GM19468 (cell line): ENCODE data around the gene NBPF11.
A peak's percentile ranks its signal among the peaks of the same experiment; 100 is the strongest.
"Not testable (repeated sequence)": the region's sequence is repeated elsewhere in the genome, so short reads cannot be mapped to it uniquely, and the experiment has no call there.

Source experiments
- ATAC-seq: cut with Tn5 transposase; IDR thresholded peaks from one replicate; pipeline ENCODE4 v1.9.1; 2021; ENCODE audit warnings: mild to moderate bottlenecking, moderate library complexity, moderate number of reproducible peaks; ENCODE audit not compliant: unreplicated experiment; ENCODE audit errors: extremely low read depth

The NBPF11 gene, protein sequence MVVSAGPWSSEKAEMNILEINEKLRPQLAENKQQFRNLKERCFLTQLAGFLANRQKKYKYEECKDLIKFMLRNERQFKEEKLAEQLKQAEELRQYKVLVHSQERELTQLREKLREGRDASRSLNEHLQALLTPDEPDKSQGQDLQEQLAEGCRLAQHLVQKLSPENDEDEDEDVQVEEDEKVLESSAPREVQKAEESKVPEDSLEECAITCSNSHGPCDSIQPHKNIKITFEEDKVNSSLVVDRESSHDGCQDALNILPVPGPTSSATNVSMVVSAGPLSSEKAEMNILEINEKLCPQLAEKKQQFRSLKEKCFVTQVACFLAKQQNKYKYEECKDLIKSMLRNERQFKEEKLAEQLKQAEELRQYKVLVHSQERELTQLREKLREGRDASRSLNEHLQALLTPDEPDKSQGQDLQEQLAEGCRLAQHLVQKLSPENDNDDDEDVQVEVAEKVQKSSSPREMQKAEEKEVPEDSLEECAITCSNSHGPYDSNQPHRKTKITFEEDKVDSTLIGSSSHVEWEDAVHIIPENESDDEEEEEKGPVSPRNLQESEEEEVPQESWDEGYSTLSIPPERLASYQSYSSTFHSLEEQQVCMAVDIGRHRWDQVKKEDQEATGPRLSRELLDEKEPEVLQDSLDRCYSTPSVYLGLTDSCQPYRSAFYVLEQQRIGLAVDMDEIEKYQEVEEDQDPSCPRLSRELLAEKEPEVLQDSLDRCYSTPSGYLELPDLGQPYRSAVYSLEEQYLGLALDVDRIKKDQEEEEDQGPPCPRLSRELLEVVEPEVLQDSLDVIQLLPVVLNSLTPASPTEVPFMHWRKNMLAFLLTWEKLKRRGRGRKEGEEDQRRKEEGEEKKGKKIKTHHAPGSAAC

DNA sequence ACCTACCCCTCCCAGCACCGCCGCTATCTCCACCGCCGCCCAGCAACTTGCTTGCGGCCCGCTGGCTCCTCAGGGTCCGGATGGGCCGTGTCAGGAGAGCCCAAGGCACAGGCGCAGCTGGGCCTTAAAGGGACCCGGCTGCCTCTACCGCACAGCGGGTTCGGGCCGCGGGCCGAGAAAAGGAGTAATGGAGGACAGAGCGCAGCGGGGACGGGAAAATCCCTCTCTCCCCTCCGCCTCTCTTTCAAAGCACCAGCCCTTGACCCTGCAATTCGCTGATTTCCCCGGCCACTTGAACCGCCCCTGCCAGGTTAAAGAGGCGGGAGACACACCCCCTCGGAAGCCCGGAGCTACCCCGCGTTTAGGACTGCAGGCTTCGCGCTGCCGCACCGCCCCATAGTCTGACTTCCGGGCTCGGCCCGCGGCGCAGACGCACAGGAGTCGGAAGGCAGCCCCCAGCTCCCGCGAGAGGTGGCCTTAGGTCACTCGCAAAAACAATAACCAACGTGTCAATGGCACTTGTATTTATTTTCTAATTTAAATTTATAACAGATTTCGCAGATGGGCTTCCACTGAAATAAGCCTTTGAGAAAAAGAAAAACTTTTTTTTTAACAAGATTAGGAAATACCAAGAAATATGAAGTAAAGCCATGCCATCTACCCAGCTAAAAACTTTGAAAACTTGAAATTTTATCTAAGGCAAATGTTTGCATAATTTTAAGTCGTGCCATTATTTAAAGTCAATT lies at the start of gene NBPF11:
TSS of gene NBPF11 (minus strand) at position 371 of the 746 bp plus-strand sequence. CDS start 25,278 bp downstream, outside the sequence.
- peak; percentile 72 for ATAC-seq

DNA sequence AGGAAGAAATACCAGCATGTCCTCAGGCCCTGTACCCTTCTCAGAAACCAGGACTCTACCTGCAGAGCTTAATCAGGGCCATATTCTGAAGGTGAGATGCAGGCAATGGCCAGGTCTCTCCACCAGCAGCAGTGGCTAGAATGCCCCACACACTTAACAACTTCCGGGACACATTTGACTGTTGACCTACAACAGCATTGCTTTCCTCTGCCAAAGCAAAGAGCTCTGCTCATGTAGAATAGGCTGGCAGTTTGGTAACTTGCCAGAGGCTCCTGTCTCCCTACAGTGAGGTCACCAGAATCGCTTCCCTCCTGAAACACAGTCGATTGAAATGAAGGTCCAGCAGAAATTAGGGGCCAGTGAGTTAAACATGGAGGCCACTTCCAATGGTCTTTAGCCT lies 45.3 kb upstream of the NBPF11 start:
- not testable (repeated sequence) for ATAC-seq

DNA sequence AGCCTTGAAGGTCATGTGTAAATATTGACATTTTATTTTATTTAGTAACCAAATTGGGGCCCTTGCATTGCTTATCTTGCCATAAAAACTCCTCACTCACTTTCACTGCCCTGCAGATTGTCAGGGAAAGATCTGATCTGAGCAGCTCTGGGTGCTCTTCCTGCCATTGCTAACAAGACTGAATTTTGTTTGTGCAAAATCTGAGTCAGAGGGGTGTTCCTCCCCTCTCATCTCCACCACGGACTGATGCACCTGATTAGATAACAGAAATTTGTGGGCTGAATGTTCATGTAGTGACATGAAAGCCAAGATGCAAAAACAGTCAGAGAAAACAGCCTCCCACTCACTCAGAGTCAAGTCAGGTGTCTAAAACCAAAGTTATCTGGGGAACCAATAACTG lies 44.9 kb upstream of the NBPF11 start:
- not testable (repeated sequence) for ATAC-seq

DNA sequence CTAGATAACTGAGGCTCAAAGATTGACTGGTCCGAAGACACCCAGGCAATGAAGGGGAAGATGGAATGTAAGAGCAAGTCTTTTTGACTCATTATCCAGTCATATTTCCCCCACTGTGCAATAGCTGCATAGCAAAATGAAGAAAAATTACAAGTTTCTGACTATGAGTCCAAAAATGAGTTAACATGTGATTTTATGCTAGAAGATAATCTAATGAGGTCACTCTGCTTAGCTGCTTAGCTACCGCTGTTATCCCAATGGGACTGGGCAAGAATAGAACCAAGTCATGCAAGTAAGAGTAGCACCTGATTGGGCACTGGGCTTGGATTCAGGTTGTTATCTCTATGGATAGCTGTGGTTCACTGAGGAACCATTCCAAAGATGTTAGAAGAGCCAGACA lies 43.0 kb upstream of the NBPF11 start:
- not testable (repeated sequence) for ATAC-seq

DNA sequence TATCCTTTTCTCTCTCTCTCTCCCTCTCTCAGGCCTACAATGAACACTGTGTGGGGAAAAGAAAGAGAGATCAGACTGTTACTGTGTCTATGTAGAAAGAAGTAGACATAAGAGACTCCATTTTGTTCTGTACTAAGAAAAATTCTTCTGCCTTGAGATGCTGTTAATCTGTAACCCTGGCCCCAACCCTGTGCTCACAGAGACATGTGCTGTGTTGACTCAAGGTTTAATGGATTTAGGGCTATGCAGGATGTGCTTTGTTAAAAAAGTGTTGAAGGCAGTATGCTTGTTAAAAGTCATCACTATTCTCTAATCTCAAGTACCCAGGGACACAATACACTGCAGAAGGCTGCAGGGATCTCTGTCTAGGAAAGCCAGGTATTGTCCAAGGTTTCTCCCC lies 36.7 kb upstream of the NBPF11 start:
- not testable (repeated sequence) for ATAC-seq

DNA sequence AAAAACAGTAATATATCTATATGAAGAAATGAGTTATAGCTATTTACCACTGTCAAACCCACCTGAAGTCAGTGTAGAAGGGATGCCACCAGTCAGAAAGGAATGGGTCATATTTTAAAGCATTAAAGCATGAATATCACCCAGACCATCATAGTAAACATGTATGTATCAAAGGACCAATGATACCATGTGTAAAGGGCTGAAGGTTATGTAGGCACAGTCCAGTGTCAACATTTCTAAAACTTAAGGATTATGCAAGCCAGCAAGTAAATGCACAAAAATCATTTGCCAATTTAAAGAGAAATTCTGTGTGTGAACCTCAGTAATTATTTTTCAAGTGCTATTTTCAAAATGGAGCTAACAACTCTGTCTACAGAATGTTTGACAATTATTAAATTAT lies 26.6 kb upstream of the NBPF11 start:
- ATAC-seq = not testable (repeated sequence)

DNA sequence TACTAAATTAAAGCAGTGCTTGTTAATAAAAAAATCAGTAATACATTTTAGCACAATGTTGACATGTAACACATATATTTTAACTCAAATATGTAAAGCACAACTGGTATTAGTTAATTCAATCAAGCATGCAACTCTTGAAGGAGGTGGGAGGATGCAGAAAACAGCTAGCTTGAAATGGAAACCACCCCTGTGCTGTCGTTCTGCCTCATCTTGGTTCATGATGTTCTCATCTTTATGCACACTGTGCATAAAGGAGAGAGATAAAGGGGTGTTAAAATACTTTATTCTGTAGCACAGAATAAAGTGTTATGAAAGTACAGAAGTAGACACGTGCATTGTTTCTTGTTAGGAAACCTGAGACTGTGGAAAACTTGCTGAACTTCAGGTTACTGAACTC lies 23.3 kb upstream of the NBPF11 start:
- not testable (repeated sequence) for ATAC-seq

DNA sequence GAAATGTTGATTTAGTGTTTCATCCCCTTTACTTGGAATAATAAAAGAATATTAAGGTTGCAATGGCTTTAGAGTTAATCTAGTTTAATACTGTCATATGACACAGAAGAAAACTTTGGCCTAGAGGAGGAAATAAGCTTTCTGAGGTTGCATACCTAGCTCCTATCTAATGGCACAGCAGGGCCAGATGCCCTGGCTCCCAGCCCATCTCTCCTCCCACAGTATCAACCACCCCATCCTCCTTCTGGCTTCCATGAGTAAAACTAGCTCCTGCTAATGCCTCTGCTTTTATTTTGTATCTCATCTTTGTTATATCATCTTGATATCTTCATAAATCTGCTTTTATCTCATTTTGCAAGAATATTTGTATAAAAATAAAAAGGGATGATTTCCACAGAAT lies 19.9 kb upstream of the NBPF11 start:
- ATAC-seq = not testable (repeated sequence)

DNA sequence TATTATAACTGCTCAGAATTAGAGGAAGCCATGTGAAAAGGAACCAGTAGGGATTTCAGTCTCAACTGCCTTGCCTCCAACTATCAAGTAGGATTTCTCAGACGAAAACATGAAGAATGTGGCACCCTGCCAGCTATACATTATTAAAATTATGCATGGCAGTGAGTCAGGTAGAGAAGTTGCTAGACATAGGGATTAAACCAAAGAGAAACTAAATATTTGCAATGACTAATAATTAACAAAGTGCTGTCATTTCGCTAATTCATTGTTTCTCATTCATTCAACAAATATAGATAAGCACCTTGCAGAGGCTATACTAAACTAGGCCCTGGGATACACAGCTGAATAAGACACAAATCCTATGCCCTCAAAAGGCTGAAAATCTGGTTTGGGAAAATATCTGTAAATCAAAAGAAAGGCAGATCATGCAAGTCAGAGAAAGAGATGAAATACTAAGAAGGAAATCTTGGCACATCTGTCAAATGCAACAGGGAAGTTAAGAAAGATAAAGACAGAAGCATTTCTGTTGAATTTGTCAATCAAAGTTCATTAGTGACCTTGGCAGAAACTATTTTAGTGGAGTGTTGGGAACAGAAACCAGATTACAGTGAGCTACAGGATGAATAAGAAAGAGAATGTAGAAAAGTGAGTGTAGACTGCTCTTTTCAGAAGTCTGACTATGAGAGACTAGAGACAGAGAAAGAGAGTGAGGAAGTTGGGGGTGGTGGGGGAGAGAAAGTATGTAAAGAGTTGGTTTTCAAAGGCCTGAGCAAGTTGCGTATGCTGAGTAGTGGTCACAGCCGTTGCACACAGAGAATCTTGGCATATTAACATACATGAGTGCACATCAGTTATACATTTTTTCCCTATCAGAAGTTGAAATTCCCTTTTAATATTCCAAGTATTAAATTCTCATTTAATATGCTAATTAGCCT lies 14.7 kb upstream of the NBPF11 start:
- no peak for ATAC-seq

DNA sequence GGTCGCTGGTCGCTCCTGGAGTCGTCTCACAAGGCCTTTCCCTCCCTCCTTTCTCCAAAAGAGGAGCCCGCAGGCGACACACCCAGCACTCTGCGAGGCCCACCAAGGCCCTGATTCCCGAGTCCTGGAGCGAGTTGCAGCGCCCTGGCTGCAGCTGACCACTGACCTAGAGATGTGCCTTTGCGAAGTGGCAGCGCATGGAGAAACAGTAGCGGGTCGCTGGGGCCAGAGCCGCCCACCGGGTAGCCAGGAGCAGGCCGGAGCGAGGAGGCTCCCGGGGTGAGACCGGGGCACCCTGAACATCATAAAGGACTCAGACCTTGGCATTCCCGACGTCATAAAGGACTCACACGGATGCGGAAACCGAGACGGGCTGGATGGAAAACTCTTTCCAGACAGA lies 10.3 kb upstream of the NBPF11 start:
- ATAC-seq = no peak

DNA sequence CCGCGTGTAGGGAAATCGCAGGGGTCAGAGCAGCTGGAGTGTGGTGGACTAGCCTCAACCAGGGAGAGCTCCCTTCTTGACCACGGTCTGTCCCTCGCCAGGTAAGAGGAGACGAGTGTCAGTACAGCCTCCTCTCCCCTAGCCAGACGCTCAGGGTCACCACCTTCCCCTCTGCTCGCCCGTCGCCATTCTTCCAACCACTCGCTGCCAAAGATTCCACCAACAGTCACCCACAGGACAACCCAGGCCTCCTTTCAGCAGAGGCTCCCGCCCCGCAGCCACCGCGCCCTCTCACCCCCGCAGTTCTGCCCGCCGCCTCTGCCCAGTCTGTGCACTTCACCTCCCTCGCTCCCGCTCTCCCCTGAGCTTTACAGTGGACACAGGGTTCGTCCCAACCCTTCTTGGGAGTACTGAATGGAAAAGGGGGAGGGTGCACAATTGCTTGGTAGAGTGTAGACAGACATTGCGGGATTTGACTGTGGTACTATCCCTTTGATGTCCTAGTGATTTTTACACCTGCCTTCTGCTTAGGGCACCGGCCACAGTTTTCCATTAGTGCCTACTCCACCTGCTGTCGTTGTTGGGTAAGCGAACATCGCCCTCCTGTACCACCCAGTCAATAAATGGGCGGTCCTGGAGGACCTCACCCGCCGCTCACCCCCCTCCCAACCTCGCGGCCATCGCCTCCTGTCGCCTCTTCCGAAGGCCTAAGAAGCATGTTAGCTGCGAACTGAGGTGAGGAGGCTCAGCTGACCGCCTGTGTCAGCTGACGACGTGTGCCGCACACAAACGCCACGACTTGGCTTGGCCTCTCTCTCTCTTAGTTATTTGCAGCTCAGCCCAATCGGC lies 9.2 kb upstream of the NBPF11 start:
- ATAC-seq = no peak

DNA sequence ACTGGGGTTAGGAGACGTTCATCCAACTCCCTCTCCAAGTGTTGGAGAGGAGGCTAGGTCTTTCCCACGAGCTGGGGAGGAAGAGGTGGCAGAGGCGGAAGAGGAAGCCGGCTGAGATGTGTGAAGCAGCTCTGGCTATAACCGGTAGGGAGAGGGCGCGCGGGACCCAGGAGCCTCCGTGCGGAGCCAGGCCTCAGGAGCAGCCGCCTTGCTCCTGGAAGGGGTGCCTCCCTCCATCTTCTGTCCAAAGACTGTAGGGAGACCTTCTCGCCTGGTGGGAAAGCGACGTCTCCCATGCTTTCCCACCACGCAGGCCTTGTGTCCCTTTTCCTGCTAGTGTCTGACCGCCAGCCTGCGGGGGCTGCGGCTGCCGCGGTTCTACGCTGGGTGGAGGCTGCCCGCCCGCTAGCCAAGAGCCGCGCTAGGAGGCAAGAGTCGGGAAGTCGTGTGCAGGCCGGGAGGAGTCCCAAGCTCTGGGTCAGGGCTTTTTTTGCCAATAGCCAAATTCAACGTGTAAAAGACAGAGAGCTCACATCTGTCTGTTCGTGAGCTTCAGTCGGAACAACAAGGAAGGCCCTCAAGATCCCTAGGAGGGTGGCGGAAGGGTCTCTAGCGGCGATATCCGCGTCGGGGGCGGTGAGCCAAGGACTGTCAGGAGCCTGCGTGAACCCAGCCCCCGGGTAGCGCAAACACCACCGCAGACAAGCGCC lies 8.4 kb upstream of the NBPF11 start:
- no peak for ATAC-seq

DNA sequence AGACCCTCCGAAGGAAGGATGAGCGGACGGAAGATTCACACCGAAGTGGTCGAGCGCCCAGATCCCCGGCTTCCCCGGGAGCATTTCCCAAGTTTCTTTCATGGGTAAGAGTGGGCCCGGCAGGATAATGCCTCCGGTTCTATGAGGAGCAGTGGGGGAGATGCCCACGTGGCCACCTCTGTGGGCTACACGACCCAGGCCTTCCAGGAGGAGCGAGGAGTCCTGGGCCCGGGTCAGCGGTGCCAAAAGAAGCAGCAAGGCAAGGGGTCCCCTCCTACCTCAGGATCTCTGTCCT lies 7.9 kb upstream of the NBPF11 start:
- ATAC-seq = no peak

DNA sequence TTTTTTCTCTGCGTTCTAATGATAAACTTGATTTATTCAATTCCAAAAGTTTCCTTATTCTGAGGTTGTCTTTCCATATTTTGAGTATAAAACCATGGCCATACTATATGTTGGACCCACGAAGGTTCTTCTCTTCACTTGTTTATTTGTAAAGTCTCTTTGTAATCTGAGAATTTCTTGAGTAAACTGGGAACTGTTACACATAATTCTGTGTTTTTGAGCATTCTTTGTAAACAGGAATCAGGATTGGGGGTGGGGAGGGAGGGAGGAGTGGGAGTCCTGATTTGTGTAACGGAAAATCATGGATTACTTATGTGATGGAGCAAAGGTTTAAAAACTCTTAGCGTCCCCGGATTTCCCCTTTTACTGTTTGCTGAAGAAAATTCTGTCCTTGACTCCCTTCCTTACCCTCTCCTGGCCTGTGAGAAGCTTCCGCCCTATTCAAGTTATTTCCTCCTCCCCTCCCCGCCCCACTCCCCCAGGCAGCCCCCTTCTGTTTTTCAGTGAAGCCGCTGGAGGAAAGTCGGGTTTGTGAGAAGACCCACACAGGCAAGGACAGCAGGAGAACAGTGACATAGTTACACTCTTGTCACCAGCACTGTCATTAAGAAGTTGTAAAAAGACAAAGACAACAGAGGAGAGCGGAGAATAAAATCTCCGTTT lies 6.4 kb upstream of the NBPF11 start:
- ATAC-seq = no peak

DNA sequence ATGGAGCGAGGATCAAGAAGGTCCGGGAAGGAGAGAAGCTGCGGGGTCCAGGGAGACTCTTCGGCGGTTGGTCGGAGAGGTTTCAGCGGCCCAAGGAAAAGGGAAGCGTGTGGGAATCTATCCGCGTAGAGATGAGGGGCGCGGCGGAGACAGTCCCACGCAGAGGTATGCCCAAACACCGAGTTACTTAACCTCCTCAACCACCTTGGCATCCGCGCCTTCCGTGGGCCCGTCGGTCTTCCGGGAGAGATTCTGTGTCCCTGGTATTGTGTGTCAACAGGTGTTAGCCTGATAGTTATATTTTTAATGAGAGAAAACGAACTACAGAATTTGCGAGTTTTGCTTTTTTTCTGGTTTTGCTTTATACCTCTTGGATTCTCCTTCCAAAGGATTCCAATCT lies 5.7 kb upstream of the NBPF11 start:
- ATAC-seq = not testable (repeated sequence)

DNA sequence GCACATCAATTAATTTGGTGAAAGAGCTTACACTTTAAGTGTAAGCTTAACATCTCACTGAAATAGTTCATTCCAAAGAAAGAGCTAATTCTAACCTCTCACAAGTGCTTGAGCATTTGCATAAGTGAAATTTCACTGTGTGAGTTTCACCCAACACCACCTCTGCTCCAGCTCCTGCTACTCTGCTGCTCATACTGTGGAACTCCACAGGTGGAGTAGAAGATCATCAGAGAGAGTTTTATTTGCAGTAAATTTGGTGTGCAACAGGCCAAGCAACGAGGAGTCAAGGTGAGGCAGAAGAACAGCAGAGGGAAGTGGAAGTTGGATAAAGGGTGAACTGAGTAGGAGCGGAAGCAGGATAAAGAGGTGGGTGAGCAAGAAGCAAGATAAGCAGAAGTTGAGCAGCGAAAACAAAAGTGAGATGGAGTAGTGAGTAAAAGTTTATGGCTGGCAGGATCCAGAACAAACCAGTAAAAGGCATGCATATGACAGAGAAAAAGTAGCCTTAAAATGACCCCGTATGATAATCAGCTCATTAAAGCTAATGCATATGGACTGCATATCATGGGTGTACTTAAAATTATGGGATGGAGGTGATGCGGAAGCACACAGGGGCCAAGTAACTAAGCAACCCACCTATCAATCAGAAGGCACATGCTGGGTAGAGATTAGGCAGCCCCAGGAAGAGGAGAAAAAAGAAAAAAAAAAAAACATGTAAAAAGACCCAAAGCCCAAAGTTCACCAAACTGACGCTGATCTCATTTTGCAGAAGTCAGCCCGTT lies 3.6 kb upstream of the NBPF11 start:
- peak; percentile 13 for ATAC-seq

DNA sequence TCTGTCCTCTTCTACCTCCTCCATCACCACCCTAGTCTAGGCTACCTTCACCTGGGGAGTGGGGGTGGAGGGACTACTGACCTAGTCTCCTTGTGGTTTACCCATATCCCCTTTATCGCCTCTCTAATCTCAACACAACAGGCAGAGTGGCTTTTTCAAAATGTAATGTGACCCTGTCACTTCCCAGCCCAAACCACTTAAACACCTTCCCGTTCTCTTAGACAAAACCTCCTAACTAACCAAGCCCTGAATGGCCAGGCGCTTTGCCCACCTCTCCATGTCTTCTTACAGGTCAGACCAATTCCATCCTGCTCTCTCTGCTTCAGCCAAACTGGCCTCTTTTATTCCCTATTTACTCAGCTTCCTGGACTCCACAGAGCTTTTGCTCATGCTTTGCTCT lies 714 bp upstream of the NBPF11 start:
- not testable (repeated sequence) for ATAC-seq
